Right cardiac atrium (tissue), 5 donors: ENCODE results near the gene CSTB. TPM values are rescaled to one million over a fixed set of nuclear protein-coding genes. Genes with fewer than 3 reads are reported as not detected.

Experiments used
- ATAC-seq, 2 donors: fragments of 200-7000 bp; cut with Tn5 transposase; one replicate each; pipeline versions ENCODE4 v1.8.0 to v1.9.1; 2020; ENCODE audit warnings: moderate library complexity in 2 of 2, mild to moderate bottlenecking in 1 of 2
- DNase-seq, 3 donors: peaks; one replicate each; pipeline ENCODE4 v3.0.0-alpha.2; 2020
- H3K27ac ChIP-seq: one replicate; pipeline ENCODE4 v1.5.1; 2013; ENCODE audit warnings: mild to moderate bottlenecking, low read length, control low read depth, moderate library complexity
- H3K27me3 ChIP-seq: one replicate; pipeline ENCODE4 v1.6.1; 2013; ENCODE audit not compliant: control insufficient read depth, insufficient read depth
- H3K4me1 ChIP-seq: one replicate; pipeline ENCODE4 v1.6.1; 2013; ENCODE audit warnings: low read length; ENCODE audit not compliant: control insufficient read depth, insufficient read depth
- H3K4me3 ChIP-seq: one replicate; pipeline ENCODE4 v1.5.1; 2013; ENCODE audit warnings: low read length, control low read depth
- H3K9me3 ChIP-seq: one replicate; pipeline ENCODE4 v1.6.1; 2013; ENCODE audit warnings: low read length; ENCODE audit not compliant: control insufficient read depth
- WGBS: extraction: QIAGEN DNeasy Blood & Tissue Kit; methylation state at CpG from one replicate; pipeline ENCODE4 v1.1.7; 2013; 5-methylcytosine and 5-hydroxymethylcytosine counted together
- intact Hi-C, 4 donors: fragments of 100-400 bp; cut with DNase I; formaldehyde crosslinking; loops; one replicate each; pipeline versions ENCODE4 v1.11.0 to v1.14.0; 2022 to 2023
- polyA plus RNA-seq: library from polyadenylated mRNA; stranded (reverse); fragments of 200-250 nt; gene quantifications from one replicate; pipeline ENCODE4 v1.2.3, GENCODE V29; 2013
- total RNA-seq, 4 donors: library from RNA; stranded (reverse); fragmentation: NEBNext Ultra II Directional; extraction: Animal tissue kit (Norgen Biotek cat#: 25700); gene quantifications; one replicate each; pipeline ENCODE4 v1.2.1, GENCODE V29; 2021
- donor health status: healthy with polysubstance abuse.
- donor health status: DM: no; HTN: yes; CAD: no.
- donor health status: DM: no; HTN: no; CAD: no.
- donor health status: DM: no; HTN: yes; CAD: no; lungs with severe emphysema.
- donor health status: DM: yes; HTN: yes; CAD: no.

CSTB gene
- total and polyA plus RNA-seq, 5 donors, result 28.6 to 57.5 (median 33.3) TPM

- Histone ChIP-seq H3K27me3 (no peaks in the 10 kb centered on the region), H3K4me1 (peaks cover 9% of the 10 kb centered on the region), H3K9me3 (no peaks in the 10 kb centered on the region), H3K27ac (peak overlapping the region; percentile 70), H3K4me3 (no peak overlapping the region)
- DNase-seq, result peak; percentile 62 to 74 (median 73)
- ATAC-seq, result no peak
- 58% methylated on average over 21 of the region's 21 CpGs for WGBS
- intact Hi-C loops, result loop anchor here in 1 of 4 donors (5.0 kb wide), 1 partner anchor 50 kb away; the partner anchor contains the start of gene CSTB
Observed at GRCh38 chr21:43726686-43727518, 49.2 kb downstream of the CSTB start.

Other genes with a start within 250 kb of the CSTB start
- gene HSF2BP, start 116.8 kb downstream of the CSTB start, total RNA-seq, result under 1 TPM; 0.21 to 0.42 (median 0.38) TPM
- gene HSF2BP, start 116.8 kb downstream of the CSTB start, polyA plus RNA-seq, result 0.18 TPM
- gene RRP1B, start 116.7 kb downstream of the CSTB start, total RNA-seq, result 10 to 100 TPM; 10.5 to 12.5 (median 11.5) TPM
- 4.7 TPM for gene RRP1B, start 116.7 kb downstream of the CSTB start, polyA plus RNA-seq
- gene PDXK, start 57.2 kb downstream of the CSTB start, total RNA-seq, result 100 to 1,000 TPM in 1 of 4 donors, 10 to 100 TPM in 3; 74.9 to 102 (median 83.5) TPM
- 53.3 TPM for gene PDXK, start 57.2 kb downstream of the CSTB start, polyA plus RNA-seq
- 10 to 100 TPM in 3 of 4 donors, 1 to 10 TPM in 1; 9.6 to 12.9 (median 11.1) TPM for gene RRP1, start 13.3 kb upstream of the CSTB start, total RNA-seq
- gene RRP1, start 13.3 kb upstream of the CSTB start, polyA plus RNA-seq, result 7.2 TPM
- gene AGPAT3, start 88.9 kb upstream of the CSTB start, total RNA-seq, result 10 to 100 TPM; 50.6 to 71.1 (median 62.5) TPM
- 32.0 TPM for gene AGPAT3, start 88.9 kb upstream of the CSTB start, polyA plus RNA-seq
- 10 to 100 TPM; 18.0 to 23.3 (median 19.1) TPM for gene TRAPPC10, start 236.0 kb upstream of the CSTB start, total RNA-seq
- 7.6 TPM for gene TRAPPC10, start 236.0 kb upstream of the CSTB start, polyA plus RNA-seq